Mesothelial cell of epicardium (in vitro differentiated cells): ENCODE results near the gene C10orf90. TPM values are rescaled to one million over a fixed set of nuclear protein-coding genes. Genes with fewer than 3 reads are reported as not detected.

Source experiments
- DNase-seq, 2 experiments: peaks; one replicate each; pipeline ENCODE4 v3.0.0; 2021; ENCODE audit warnings: low spot score in 2 of 2; ENCODE audit not compliant: unreplicated experiment in 2 of 2
- H3K27ac Mint-ChIP-seq: 2 replicates; pipeline ENCODE4 v1.8.0; 2021; ENCODE audit warnings: mixed read lengths
- H3K27me3 Mint-ChIP-seq: 2 replicates; pipeline ENCODE4 v1.8.0; 2021; ENCODE audit warnings: low read depth, mixed read lengths
- H3K36me3 Mint-ChIP-seq: 2 replicates; pipeline ENCODE4 v1.8.0; 2021; ENCODE audit warnings: mixed read lengths
- H3K4me1 Mint-ChIP-seq: 2 replicates; pipeline ENCODE4 v1.8.0; 2021; ENCODE audit warnings: mixed read lengths
- H3K4me3 Mint-ChIP-seq: 2 replicates; pipeline ENCODE4 v1.8.0; 2021; ENCODE audit warnings: mild to moderate bottlenecking, moderate library complexity, mixed read lengths
- H3K9me3 Mint-ChIP-seq: 2 replicates; pipeline ENCODE4 v1.8.0; 2021; ENCODE audit warnings: mixed read lengths
- total RNA-seq: library from RNA; stranded (reverse); gene quantifications from 3 replicates; pipeline ENCODE4 v1.2.1, GENCODE V29; 2021
- TF ChIP-seq, protein P1 (sequence below): fragments of 200-600 bp; sonication (generic); IDR thresholded peaks from one replicate; pipeline ENCODE4 v1.5.0; 2021; ENCODE audit warnings: antibody characterized with exemption; ENCODE audit not compliant: unreplicated experiment

Gene C10orf90
- total RNA-seq, 1 donor from 2014 or later = not detected

- Mint-ChIP-seq H3K27ac (no peak overlapping the region), H3K4me1 (peaks cover 4% of the 10 kb centered on the region), H3K4me3 (no peak overlapping the region), H3K36me3 (no peaks in the 10 kb centered on the region), H3K9me3 (no peaks in the 10 kb centered on the region), H3K27me3 (peaks cover 5% of the 10 kb centered on the region)
- no peak for DNase-seq
- TF ChIP-seq, protein P1, sequence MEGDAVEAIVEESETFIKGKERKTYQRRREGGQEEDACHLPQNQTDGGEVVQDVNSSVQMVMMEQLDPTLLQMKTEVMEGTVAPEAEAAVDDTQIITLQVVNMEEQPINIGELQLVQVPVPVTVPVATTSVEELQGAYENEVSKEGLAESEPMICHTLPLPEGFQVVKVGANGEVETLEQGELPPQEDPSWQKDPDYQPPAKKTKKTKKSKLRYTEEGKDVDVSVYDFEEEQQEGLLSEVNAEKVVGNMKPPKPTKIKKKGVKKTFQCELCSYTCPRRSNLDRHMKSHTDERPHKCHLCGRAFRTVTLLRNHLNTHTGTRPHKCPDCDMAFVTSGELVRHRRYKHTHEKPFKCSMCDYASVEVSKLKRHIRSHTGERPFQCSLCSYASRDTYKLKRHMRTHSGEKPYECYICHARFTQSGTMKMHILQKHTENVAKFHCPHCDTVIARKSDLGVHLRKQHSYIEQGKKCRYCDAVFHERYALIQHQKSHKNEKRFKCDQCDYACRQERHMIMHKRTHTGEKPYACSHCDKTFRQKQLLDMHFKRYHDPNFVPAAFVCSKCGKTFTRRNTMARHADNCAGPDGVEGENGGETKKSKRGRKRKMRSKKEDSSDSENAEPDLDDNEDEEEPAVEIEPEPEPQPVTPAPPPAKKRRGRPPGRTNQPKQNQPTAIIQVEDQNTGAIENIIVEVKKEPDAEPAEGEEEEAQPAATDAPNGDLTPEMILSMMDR = no peak
Measured at GRCh38 chr10:126646110-126646509, 24.4 kb downstream of the C10orf90 start.

- TF ChIP-seq, protein P1 = no peak
- Mint-ChIP-seq H3K4me1 (no peaks in the 10 kb centered on the region), H3K27me3 (peaks cover 31% of the 10 kb centered on the region), H3K9me3 (no peaks in the 10 kb centered on the region), H3K36me3 (no peaks in the 10 kb centered on the region), H3K27ac (no peak overlapping the region), H3K4me3 (no peak overlapping the region)
- DNase-seq = no peak
Measured at GRCh38 chr10:126640401-126640800, 30.1 kb downstream of the C10orf90 start.

DNA sequence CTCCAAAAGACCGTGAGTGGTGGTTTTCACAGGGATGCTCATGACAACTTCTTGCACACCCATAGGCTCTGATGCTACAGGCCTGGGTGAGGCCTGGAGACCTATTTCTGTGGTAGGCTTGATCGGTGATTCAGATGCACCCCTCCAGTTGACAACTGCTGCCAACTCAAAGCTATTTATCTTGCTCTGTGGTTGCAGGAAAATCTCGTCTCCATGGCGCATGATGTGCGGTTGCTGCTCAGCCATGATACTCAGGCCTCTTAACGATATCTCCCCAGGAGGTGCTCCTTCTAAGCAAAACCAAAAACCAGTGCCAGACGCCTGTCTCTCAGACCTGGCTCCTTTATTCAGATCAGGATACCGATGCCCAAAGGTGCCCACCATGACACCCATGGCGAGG lies 31.4 kb downstream of the C10orf90 start:
- peaks cover 31% of the 10 kb centered on the region for H3K27me3 Mint-ChIP-seq
- no peaks in the 10 kb centered on the region for H3K36me3 Mint-ChIP-seq
- TF ChIP-seq, protein P1 = no peak
- H3K9me3 Mint-ChIP-seq = no peaks in the 10 kb centered on the region
- no peak for DNase-seq
- H3K27ac Mint-ChIP-seq = no peak overlapping the region
- no peak overlapping the region for H3K4me3 Mint-ChIP-seq
- peaks cover 11% of the 10 kb centered on the region for H3K4me1 Mint-ChIP-seq

DNA sequence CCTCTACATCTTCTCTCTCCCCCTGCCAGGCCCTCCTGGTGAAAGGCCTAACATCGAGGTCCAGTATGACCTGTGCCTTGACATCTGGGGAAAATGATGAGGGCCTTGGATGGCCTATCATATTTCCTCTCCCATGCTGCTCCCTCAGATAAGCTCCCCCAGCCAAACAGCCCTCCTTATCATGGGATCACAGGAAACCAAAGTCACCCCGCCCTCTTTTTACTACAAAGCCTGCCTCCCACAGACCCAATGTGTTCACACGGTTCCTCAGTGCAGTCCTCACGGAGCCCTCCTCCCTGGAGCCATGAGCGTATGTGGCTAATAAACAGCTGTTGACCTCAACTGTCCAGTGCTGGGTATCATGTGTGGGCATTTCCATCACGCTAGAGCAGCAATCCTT lies 32.0 kb downstream of the C10orf90 start:
- Mint-ChIP-seq H3K27me3 (peaks cover 31% of the 10 kb centered on the region), H3K4me3 (no peak overlapping the region), H3K4me1 (peaks cover 11% of the 10 kb centered on the region), H3K36me3 (no peaks in the 10 kb centered on the region), H3K27ac (no peak overlapping the region), H3K9me3 (no peaks in the 10 kb centered on the region)
- TF ChIP-seq, protein P1 = no peak
- DNase-seq = no peak

DNA sequence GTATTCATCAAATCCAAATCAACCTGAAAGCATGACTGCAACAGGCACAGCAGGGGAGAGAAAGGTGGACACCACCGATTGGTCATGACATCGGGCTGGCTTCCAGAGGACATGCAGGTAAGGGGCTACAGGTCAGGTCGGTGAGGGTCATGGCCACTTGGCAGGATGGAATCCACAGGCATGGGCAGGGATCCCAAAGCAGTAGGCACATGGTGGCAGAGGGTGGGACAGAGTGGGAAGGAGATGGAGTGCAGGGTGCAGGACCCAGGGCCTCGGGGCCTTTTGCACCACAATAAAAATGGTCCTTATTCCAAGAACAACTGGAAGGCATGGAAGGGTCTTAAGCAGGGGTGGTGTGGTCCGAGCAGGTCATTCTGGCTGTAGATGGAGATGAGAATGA lies 33.0 kb downstream of the C10orf90 start:
- H3K27ac Mint-ChIP-seq = no peak overlapping the region
- TF ChIP-seq, protein P1 = no peak
- peaks cover 30% of the 10 kb centered on the region for H3K27me3 Mint-ChIP-seq
- no peak for DNase-seq
- H3K36me3 Mint-ChIP-seq = no peaks in the 10 kb centered on the region
- H3K9me3 Mint-ChIP-seq = no peaks in the 10 kb centered on the region
- H3K4me3 Mint-ChIP-seq = no peak overlapping the region
- peaks cover 11% of the 10 kb centered on the region for H3K4me1 Mint-ChIP-seq

- DNase-seq = peak in 1 of 2 experiments; percentile 62
Measured at GRCh38 chr10:126634911-126635310, 35.6 kb downstream of the C10orf90 start.

More at GRCh38 chr10:126634911-126635310, 35.6 kb downstream of the C10orf90 start:
- peaks cover 18% of the 10 kb centered on the region for H3K4me1 Mint-ChIP-seq
- no peaks in the 10 kb centered on the region for H3K9me3 Mint-ChIP-seq
- TF ChIP-seq, protein P1 = no peak
- H3K27me3 Mint-ChIP-seq = peaks cover 44% of the 10 kb centered on the region
- H3K4me3 Mint-ChIP-seq = no peak overlapping the region
- no peaks in the 10 kb centered on the region for H3K36me3 Mint-ChIP-seq
- no peak overlapping the region for H3K27ac Mint-ChIP-seq
